B cell (primary cell): ENCODE measurements around the gene NTMT1. TPM values are rescaled to one million over a fixed set of nuclear protein-coding genes. Genes with fewer than 3 reads are reported as not detected.

Experiments used
- ATAC-seq: fragments of 200-7000 bp; cut with Tn5 transposase; one replicate; pipeline ENCODE4 v1.10.0; 2021; ENCODE audit warnings: low read depth, mild to moderate bottlenecking, moderate number of reproducible peaks, moderate library complexity
- CTCF ChIA-PET: fragments of 350-600 bp; sonication (Branson Sonifier 250); formaldehyde crosslinking; loops from one replicate; lab custom pipeline; 2021; ENCODE audit warnings: antibody characterized with exemption, inconsistent platforms; lab: Charles Lee
- POLR2A ChIA-PET: fragments of 350-600 bp; sonication (Branson Sonifier 250); formaldehyde crosslinking; loops from one replicate; lab custom pipeline; 2021; ENCODE audit warnings: antibody characterized with exemption; lab: Charles Lee
- DNase-seq: peaks from one replicate; pipeline ENCODE4 v3.0.0; 2013
- H2AFZ ChIP-seq: 2 replicates; pipeline ENCODE4 v1.6.1; 2012; ENCODE audit warnings: mild to moderate bottlenecking, low read depth, low read length; ENCODE audit not compliant: insufficient read depth, poor library complexity, severe bottlenecking
- H3K27ac ChIP-seq, 2 donors: 1 replicate in 1 of 2; 2 replicates in 1 of 2; pipeline ENCODE4 v1.5.1; 2012 to 2013; ENCODE audit warnings: low read length in 2 of 2, mild to moderate bottlenecking in 2 of 2, moderate library complexity in 1 of 2
- H3K27me3 ChIP-seq, 4 experiments: fragments of 200-600 bp in 1 of 4; sonication (generic) in 1 of 4; replicated peaks in 1 of 4; 1 replicate in 2 of 4; 2 replicates in 2 of 4; pipeline versions ENCODE4 v1.6.1 to v1.7.0; 2013 to 2016; ENCODE audit warnings: low read length in 3 of 4, mild to moderate bottlenecking in 2 of 4, mixed read lengths in 1 of 4, moderate library complexity in 1 of 4; ENCODE audit not compliant: insufficient read depth in 4 of 4, control insufficient read depth in 3 of 4; ENCODE audit errors: control extremely low read depth in 1 of 4
- H3K36me3 ChIP-seq, 2 experiments: replicated peaks in 1 of 2; 1 replicate in 1 of 2; 2 replicates in 1 of 2; pipeline versions ENCODE4 v1.6.1 to v1.7.1; 2013; ENCODE audit warnings: low read length in 1 of 2; ENCODE audit not compliant: insufficient read depth in 2 of 2, control insufficient read depth in 1 of 2; ENCODE audit errors: control extremely low read depth in 1 of 2, extremely low read depth in 1 of 2
- H3K4me1 ChIP-seq, 2 donors: fragments of 200-600 bp in 1 of 2; sonication (generic) in 1 of 2; 1 replicate in 1 of 2; 2 replicates in 1 of 2; pipeline versions ENCODE4 v1.5.1 to v1.6.1; 2013 to 2017; ENCODE audit warnings: low read length in 2 of 2; ENCODE audit not compliant: control insufficient read depth in 2 of 2, insufficient read depth in 2 of 2
- H3K4me2 ChIP-seq: replicated peaks from 2 replicates; pipeline ENCODE3; 2012; ENCODE audit warnings: mild to moderate bottlenecking, low read depth, low read length; ENCODE audit not compliant: poor library complexity, severe bottlenecking
- H3K4me3 ChIP-seq, 5 experiments: fragments of 200-600 bp in 1 of 5; sonication (generic) in 1 of 5; 1 replicate in 3 of 5; 2 replicates in 2 of 5; pipeline versions ENCODE4 v1.5.1 to v1.7.0; 2011 to 2016; ENCODE audit warnings: low read length in 4 of 5, mild to moderate bottlenecking in 4 of 5, low read depth in 2 of 5, control low read depth in 1 of 5, moderate library complexity in 1 of 5; ENCODE audit not compliant: insufficient read depth in 1 of 5; ENCODE audit errors: control extremely low read depth in 1 of 5, extremely low read depth in 1 of 5
- H3K79me2 ChIP-seq: fragments of 200-600 bp; sonication (generic); one replicate; pipeline ENCODE4 v1.6.0; 2016; ENCODE audit warnings: low read length; ENCODE audit not compliant: control insufficient read depth, insufficient read depth
- H3K9ac ChIP-seq: fragments of 200-600 bp; sonication (generic); 2 replicates; pipeline ENCODE4 v1.6.1; 2017; ENCODE audit warnings: mild to moderate bottlenecking, low read length, moderate library complexity
- H3K9me3 ChIP-seq, 3 donors: one replicate each; pipeline versions ENCODE4 v1.6.1 to v1.7.1; 2013; ENCODE audit warnings: low read length in 2 of 3; ENCODE audit not compliant: control insufficient read depth in 2 of 3, insufficient read depth in 1 of 3; ENCODE audit errors: control extremely low read depth in 1 of 3
- H4K20me1 ChIP-seq: 2 replicates; pipeline ENCODE4 v1.6.0; 2012; ENCODE audit warnings: mild to moderate bottlenecking, low read length; ENCODE audit not compliant: insufficient read depth, control insufficient read depth, poor library complexity, severe bottlenecking
- H3K27ac Mint-ChIP-seq: one replicate; pipeline ENCODE4 v1.8.0; 2021; ENCODE audit warnings: mixed read lengths
- H3K27me3 Mint-ChIP-seq: one replicate; pipeline ENCODE4 v1.8.0; 2021; ENCODE audit warnings: mixed read lengths
- H3K4me1 Mint-ChIP-seq: one replicate; pipeline ENCODE4 v1.8.0; 2021; ENCODE audit warnings: mixed read lengths
- H3K4me3 Mint-ChIP-seq: one replicate; pipeline ENCODE4 v1.8.0; 2021; ENCODE audit warnings: mixed read lengths
- H3K9me3 Mint-ChIP-seq: one replicate; pipeline ENCODE4 v1.8.0; 2022; ENCODE audit warnings: mixed read lengths; ENCODE audit not compliant: insufficient read depth
- CTCF ChIP-seq: fragments of 200-600 bp; IDR thresholded peaks from one replicate; pipeline ENCODE4 v1.8.0; 2022; ENCODE audit warnings: antibody characterized with exemption, mild to moderate bottlenecking
- EZH2 ChIP-seq: IDR thresholded peaks from 2 replicates; pipeline ENCODE4 v1.6.1; 2012; ENCODE audit warnings: borderline replicate concordance, low read depth, mild to moderate bottlenecking, moderate library complexity, low read length; ENCODE audit not compliant: insufficient read depth, poor library complexity, severe bottlenecking
- WGBS: methylation state at CpG from one replicate; pipeline ENCODE4 v1.1.5; 2013; ENCODE audit warnings: missing lambda C conversion rate; ENCODE audit not compliant: insufficient coverage; 5-methylcytosine and 5-hydroxymethylcytosine counted together
- intact Hi-C: fragments of 100-400 bp; cut with micrococcal nuclease; formaldehyde crosslinking; loops from one replicate; pipeline ENCODE4 v1.10.0; 2022
- polyA plus RNA-seq: library from polyadenylated mRNA; depleted of rRNA; stranded (reverse); fragments of >200 nt; gene quantifications from 2 replicates; pipeline ENCODE4 v1.2.3, GENCODE V29; 2012
- total RNA-seq, 2 donors: library from RNA; stranded (reverse); fragments of 120-200 nt in 1 of 2; gene quantifications; 1 replicate in 1 of 2; 2 replicates in 1 of 2; pipeline versions ENCODE4 v1.2.3 to v1.2.4, GENCODE V29; 2013 to 2022

The NTMT1 gene
- total and polyA plus RNA-seq, 2 donors (not counting 1 experiment from before 2014, with no cell fraction given) = 21.8 to 35.3 TPM

DNA sequence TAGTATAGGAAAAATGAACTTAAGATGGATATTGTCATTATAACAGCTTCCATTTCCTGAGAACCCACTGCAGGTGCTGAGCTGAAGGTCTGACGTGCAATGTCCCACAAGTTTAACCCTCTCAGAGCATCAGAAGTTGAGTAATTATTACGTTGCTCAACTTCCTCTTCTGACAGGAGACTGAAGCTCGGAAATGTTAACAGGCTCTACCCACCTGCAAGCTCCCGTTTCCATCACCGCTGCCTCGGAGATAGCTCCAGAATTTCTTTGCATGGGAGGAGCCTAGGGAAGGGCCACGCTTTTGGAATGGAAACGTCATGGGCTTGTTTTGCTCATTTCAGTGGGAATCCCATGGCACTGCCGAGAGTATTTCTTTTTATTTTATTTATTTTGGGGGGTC, 1.0 kb upstream of the NTMT1 start:
- POLR2A ChIA-PET = interaction anchor here (0.6 to 2.9 kb wide), 7 partner anchors 14 to 1333 kb away, joined by 3 to 22 read pairs (median 4); partner anchors contain the start of gene PTPA
- H3K4me3 Mint-ChIP-seq = peak overlapping the region; percentile 84
- peaks cover 45% of the 10 kb centered on the region for H3K79me2 ChIP-seq
- no peak overlapping the region for H2AFZ ChIP-seq
- TF ChIP-seq EZH2 (no peak), CTCF (no peak)
- ATAC-seq = peak; percentile 34
- peaks cover 52% of the 10 kb centered on the region for H3K4me1 Mint-ChIP-seq
- H3K36me3 ChIP-seq = peaks cover 0 to 8% of the 10 kb centered on the region in 2 experiments
- intact Hi-C loops = loop anchor here (1.0 to 10.0 kb wide), 6 partner anchors 14 to 680 kb away; partner anchors contain the start of genes DOLK, NUP188 and TOR1B
- H3K4me3 ChIP-seq = peak overlapping the region; percentile 14 to 89 (median 88)
- no peaks in the 10 kb centered on the region for H3K9me3 Mint-ChIP-seq
- CTCF ChIA-PET = interaction anchor here (0.8 to 12.5 kb wide), 19 partner anchors 8 to 597 kb away, joined by 3 to 269 read pairs (median 4); partner anchors contain the start of genes ASB6 and SH3GLB2
- peaks cover 0 to 19% (median 11%) of the 10 kb centered on the region in 4 experiments for H3K27me3 ChIP-seq
- peaks cover 17% of the 10 kb centered on the region for H3K27me3 Mint-ChIP-seq
- peak; percentile 83 for DNase-seq
- peaks cover 0 to 4% (median 0%) of the 10 kb centered on the region in 3 donors for H3K9me3 ChIP-seq
- H3K27ac ChIP-seq = peak overlapping the region in 1 of 2 donors; percentile 51
- H3K4me1 ChIP-seq = peaks cover 40 to 41% of the 10 kb centered on the region in 2 donors
- 6% methylated on average over 7 of the region's 9 CpGs for WGBS
- peak overlapping the region; percentile 94 for H3K4me2 ChIP-seq
- peaks cover 32% of the 10 kb centered on the region for H4K20me1 ChIP-seq
- H3K9ac ChIP-seq = peak overlapping the region; percentile 97
- peak overlapping the region; percentile 83 for H3K27ac Mint-ChIP-seq
